PFSK-1 (cell line): ENCODE data around the gene TMEM61.

Experiments used
- FOXP2 ChIP-seq: optimal IDR thresholded peaks from 2 replicates; pipeline ENCODE3; 2011; ENCODE audit warnings: borderline replicate concordance, control low read depth, inconsistent platforms; ENCODE audit not compliant: insufficient read depth; ENCODE audit errors: extremely low read length, extremely low read depth
- POLR2AphosphoS5 ChIP-seq: IDR thresholded peaks from 2 replicates; pipeline ENCODE4 v1.6.1; 2012; ENCODE audit warnings: low read depth, mild to moderate bottlenecking, control low read depth, low read length, moderate library complexity
- REST ChIP-seq, 2 experiments: IDR thresholded peaks; 2 replicates each; pipeline versions ENCODE4 v1.6.1 to v1.8.0; 2011 to 2012; ENCODE audit warnings: low read depth in 2 of 2, low read length in 2 of 2, control low read depth in 1 of 2, inconsistent platforms in 1 of 2, mild to moderate bottlenecking in 1 of 2, moderate library complexity in 1 of 2; ENCODE audit not compliant: insufficient read depth in 1 of 2
- SIN3A ChIP-seq: IDR thresholded peaks from 2 replicates; pipeline ENCODE4 v1.6.1; 2012; ENCODE audit warnings: mild to moderate bottlenecking, low read length, moderate library complexity, borderline replicate concordance; ENCODE audit not compliant: insufficient read depth
- TAF1 ChIP-seq: IDR thresholded peaks from 2 replicates; pipeline ENCODE4 v1.6.1; 2012; ENCODE audit warnings: low read length, control low read depth, borderline replicate concordance; ENCODE audit not compliant: insufficient read depth

Gene TMEM61

DNA sequence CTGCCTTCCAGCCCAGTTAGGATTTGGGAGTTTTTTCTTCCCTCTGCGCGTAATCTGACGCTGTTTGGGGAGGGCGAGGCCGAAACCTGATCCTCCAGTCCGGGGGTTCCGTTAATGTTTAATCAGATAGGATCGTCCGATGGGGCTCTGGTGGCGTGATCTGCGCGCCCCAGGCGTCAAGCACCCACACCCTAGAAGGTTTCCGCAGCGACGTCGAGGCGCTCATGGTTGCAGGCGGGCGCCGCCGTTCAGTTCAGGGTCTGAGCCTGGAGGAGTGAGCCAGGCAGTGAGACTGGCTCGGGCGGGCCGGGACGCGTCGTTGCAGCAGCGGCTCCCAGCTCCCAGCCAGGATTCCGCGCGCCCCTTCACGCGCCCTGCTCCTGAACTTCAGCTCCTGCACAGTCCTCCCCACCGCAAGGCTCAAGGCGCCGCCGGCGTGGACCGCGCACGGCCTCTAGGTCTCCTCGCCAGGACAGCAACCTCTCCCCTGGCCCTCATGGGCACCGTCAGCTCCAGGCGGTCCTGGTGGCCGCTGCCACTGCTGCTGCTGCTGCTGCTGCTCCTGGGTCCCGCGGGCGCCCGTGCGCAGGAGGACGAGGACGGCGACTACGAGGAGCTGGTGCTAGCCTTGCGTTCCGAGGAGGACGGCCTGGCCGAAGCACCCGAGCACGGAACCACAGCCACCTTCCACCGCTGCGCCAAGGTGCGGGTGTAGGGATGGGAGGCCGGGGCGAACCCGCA is 59.1 kb downstream of the TMEM61 start, which contains the start of gene PCSK9:
Gene PCSK9, plus strand, starts transcription at position 207 of the 741 bp plus-strand sequence. Its CDS starts 290 bp downstream, at position 497.
- TF ChIP-seq TAF1 (no peak), FOXP2 (no peak), POLR2AphosphoS5 (no peak), SIN3A (no peak), REST (IDR thresholded peaks at IDR 0.05; ENCODE audit: insufficient read depth in 1 of 2, low read depth in 2 of 2, low read length in 2 of 2) (no peak)

DNA sequence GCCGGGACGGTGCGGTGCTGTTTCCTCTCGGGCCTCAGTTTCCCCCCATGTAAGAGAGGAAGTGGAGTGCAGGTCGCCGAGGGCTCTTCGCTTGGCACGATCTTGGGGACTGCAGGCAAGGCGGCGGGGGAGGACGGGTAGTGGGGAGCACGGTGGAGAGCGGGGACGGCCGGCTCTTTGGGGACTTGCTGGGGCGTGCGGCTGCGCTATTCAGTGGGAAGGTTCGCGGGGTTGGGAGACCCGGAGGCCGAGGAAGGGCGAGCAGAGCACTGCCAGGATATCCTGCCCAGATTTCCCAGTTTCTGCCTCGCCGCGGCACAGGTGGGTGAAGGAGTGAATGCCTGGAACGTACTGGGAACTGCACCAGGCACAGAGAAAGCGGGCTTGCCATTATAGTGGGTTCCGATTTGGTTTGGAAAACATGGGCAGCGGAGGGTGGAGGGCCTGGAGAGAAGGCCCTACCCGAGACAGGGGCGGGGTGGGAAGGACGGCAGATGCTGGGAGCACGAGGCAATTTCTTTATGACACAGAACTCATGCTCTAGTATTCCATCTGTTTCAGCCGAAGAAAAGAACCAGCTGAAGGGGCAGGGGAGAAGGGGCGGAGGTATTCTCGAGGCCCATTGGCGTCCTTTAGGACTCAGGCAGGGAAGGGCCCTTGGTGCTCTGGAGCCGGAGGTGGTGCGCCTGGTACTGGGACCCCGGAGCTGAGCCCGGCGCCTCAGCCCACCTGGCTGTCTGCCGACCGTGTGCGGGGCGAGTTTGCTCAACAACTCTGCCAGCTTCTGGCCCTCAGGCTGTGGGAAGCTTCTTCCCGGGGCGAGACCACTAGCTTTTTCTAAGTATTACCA is 59.9 kb downstream of the TMEM61 start:
- TF ChIP-seq FOXP2 (no peak), SIN3A (no peak), POLR2AphosphoS5 (no peak), TAF1 (no peak), REST (IDR thresholded peaks at IDR 0.05; ENCODE audit: insufficient read depth in 1 of 2, low read depth in 2 of 2, low read length in 2 of 2) (no peak)

- TF ChIP-seq SIN3A, result no peak
- TF ChIP-seq TAF1, result no peak
- no peak for TF ChIP-seq FOXP2
- no peak for TF ChIP-seq REST (IDR thresholded peaks at IDR 0.05; ENCODE audit: insufficient read depth in 1 of 2, low read depth in 2 of 2, low read length in 2 of 2)
- no peak for TF ChIP-seq POLR2AphosphoS5
Measured at GRCh38 chr1:55040933-55041494, 60.6 kb downstream of the TMEM61 start.

GRCh38 chr1:55041613-55042012 is 61.2 kb downstream of the TMEM61 start:
- TF ChIP-seq FOXP2 (no peak), TAF1 (no peak), SIN3A (no peak), REST (IDR thresholded peaks at IDR 0.05; ENCODE audit: insufficient read depth in 1 of 2, low read depth in 2 of 2, low read length in 2 of 2) (no peak), POLR2AphosphoS5 (no peak)
